ENCODE data around the gene KATNB1.
A peak's percentile ranks its signal among the peaks of the same experiment; 100 is the strongest.
"Not testable (repeated sequence)": the region's sequence is repeated elsewhere in the genome, so short reads cannot be mapped to it uniquely, and the experiment has no call there.

Gene KATNB1

DNA sequence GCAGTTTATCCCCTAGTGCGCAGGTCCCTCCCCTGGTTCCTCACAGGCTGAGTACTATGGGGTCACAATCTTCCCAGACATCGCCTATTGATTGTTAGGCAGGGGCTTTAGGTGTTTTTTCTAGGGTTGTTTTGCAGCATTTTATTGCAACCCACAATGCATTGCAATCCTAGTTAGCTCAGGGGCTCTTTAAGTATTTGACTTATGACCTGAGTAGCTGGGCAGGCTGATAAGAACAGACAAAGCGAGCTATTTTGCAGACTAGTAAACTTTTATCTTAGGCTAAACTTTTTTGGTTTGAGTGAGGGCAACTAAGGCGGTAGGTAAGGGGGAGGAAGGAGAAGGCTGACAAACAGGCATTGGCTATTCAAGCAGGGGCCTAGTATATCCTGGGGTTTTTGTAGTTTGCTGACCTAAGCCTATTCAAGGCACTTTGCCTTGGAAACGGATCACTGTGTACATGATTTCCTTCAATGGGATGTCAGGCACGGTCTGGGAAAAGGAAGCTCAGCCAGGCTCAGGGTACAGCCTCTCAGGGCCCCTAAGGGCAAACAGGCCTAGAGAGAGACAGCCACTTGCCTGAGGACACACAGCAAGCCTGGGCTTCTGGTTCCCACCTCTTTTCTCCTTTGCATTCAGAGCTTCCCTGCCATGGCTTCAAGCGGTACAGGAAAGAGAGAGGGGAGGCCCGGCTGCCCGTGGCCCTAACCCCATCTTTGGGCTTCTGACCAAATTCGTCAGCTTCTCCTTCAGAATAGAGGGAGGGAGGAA is 34.6 kb upstream of the KATNB1 start:
- FAIRE-seq (no peak), DNase-seq (ENCODE audit: insufficient read length, low spot score) (no peak)

DNA sequence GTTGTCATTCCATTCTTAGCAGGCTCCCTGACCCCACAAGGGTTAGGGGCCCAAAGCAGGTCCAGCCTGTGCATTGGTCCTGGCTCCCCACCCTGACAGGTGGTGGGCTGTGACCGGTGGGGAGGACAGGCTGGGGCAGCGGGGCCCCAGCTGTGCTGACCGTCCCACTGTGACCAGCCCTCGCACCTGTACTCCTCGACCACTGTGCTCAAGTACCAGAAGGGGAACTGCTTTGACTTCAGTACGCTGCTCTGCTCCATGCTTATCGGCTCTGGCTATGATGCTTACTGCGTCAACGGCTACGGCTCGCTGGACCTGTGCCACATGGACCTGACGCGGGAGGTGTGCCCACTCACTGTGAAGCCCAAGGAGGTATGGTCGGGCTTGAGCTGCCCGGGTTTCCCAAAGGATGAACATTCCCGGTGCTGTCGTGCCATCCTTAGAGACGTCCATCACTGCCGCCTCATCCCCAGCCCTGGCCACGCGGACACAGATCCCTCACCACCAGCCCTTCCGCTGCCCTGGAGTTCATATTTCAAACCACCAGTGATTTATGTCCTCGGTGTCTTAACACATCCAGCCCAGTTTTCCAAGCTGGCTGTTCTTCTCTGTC is 33.7 kb upstream of the KATNB1 start:
- no peak for FAIRE-seq
- DNase-seq (ENCODE audit: insufficient read length, low spot score) = no peak

DNA sequence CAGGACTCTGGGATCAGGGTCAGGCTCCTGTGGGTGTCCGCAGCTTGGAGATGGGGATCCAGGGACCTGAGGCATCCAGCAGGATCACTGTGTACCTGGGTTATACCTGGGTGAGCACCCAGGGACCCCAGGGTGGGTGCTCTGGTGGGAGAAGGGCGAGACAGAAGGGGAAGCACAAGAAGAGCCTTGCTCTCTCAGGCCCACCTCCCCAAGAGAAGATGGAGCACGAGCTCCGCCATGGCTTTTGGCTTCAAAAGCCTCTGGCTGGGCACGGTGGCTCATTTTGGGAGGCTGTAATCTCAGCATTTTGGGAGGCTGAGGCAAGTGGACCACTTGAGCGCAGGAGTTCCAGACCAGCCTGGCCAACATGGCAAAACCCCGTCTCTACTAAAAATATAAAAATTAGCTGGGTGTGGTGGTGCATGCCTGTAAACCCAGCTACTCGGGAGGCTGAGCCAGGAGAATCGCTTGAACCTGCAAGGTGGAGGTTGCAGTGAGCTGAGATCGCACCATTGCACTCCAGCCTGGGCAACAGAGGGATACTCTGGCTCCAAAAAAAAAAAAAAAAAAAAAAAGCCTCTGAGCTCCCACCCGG is 32.1 kb upstream of the KATNB1 start:
- FAIRE-seq = no peak
- DNase-seq (ENCODE audit: insufficient read length, low spot score) = no peak

DNA sequence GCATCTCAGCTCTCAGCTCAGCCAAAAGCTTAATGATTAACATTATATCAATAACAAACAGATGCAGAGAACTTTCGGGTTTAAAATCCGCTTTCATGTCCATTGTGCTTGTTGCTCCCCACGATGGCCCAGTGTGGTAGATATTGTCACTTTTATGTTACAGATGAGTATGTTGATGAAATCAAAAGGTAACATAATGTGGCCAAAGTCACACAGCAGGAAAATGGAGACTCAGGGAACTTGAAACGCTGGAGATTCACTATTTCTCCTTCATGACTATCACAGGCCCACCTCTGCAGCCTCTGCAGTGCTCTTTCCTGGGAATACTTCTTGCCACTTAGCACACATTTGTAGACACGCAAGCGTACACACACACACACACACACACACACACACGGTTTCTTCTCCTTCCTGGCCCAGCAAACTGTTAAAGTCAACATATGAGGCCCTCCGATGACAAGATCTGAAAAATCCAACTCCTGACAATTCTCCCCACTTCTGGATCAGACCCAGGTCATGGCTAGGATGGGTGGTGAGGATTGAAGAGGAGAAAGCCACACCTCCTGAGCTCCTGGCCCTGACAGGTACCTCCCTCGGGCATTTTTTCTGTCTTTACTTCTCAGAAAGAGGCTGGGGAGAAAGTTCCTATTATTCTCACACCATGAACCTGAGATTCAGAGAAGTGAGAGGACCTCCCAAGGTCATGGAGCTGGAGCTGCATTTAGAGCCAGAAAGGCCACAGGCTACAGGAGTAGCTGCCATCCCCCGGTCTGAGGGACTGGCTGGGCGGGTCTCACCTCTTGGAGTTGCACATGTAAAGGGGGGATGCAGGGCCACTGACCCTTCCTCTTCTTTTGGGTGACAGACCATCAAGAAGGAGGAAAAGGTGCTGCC is 31.3 kb upstream of the KATNB1 start:
- DNase-seq (ENCODE audit: insufficient read length, low spot score) (no peak), FAIRE-seq (no peak)

DNA sequence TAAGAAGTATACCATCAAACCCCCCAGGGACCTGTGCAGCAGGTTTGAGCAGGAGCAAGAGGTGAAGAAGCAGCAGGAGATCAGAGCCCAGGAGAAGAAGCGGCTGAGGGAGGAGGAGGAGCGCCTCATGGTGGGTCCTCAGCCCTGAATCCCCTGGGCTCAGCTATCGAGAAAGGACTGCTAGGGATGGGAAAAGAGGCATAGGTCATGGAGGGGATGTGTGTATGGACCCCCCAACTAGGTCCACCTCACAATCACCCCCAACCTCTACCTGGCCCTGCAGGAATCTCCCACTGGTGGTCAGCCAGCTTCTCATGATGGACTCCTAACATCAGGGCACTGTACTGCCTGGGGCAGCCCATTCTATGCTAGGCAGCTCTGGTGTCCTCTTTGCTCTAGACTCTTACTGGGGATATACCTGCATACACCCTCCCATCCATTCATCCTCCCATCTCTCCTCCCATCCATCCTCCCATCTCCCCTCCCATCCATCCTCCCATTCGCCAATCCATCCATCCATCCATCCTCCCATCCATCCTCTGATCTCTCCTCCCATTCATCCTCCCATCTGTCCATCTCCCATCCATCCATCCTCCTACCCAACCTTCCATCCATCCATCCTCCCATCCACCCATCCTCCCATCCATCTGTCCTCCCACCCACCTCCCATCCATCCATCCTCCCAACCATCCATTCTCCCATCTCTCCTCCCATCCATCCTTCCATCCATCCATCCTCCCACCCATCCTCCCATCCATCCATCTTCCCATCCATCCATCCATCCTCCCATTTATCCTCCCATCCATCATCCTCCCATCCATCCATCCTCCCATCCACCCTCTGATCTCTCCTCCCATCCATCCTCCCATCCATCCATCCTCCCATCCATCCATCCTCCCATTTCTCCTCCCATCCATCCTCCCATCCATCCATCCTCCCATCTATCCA is 30.4 kb upstream of the KATNB1 start:
- no peak for DNase-seq (ENCODE audit: insufficient read length, low spot score)
- FAIRE-seq = no peak

DNA sequence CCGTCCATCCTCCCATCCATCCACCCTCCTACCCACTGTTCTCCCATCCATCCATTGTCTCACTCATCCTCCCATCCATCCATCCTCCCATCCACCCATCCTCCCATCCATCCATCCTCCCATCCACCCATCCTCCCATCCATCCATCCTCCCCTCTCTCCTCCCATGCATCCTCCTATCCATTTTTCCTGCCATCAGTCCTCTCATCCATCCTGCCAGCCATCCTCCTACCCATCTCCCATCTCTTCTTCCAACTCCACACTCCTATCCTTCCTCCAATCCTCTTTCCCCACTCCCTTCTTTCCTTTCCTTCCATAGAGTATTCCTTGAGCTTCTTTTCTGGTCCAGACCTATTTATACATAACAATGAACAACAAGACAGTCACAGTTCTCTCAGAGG is 28.9 kb upstream of the KATNB1 start:
- FAIRE-seq = no peak
- no peak for DNase-seq (ENCODE audit: insufficient read length, low spot score)

DNA sequence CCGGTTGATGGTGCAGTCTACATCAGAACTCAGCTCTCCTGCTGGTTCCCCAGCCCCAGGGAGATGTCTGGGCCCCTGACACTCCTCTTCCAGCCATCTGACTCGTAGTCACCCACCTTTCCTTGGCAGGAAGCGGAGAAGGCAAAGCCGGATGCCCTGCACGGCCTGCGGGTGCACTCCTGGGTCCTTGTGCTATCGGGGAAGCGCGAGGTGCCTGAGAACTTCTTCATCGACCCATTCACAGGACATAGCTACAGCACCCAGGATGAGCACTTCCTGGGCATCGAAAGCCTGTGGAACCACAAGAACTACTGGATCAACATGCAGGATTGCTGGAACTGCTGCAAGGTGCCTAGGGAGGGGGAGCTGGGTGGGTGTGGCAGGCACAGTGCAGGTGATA is 28.2 kb upstream of the KATNB1 start:
- DNase-seq (ENCODE audit: insufficient read length, low spot score) (no peak), FAIRE-seq (no peak)

DNA sequence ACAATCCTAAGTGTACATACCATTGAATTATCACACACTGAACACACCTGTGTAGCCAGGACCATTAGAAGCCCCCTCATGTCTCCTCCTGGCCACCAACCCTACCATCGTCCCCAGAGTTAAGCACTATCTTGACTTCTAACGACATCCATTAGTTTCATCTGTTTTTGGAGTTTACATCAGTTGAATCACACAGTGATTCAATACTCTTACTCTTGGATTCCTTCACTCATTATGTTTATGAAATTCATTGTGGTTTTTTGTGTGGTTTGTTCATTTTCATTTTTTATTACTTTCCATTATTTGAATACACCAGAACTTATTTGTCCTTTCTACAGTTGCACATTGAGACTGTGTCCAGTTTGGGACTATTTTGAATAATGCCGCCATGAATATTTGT is 27.4 kb upstream of the KATNB1 start:
- FAIRE-seq = no peak
- DNase-seq (ENCODE audit: insufficient read length, low spot score) = no peak

DNA sequence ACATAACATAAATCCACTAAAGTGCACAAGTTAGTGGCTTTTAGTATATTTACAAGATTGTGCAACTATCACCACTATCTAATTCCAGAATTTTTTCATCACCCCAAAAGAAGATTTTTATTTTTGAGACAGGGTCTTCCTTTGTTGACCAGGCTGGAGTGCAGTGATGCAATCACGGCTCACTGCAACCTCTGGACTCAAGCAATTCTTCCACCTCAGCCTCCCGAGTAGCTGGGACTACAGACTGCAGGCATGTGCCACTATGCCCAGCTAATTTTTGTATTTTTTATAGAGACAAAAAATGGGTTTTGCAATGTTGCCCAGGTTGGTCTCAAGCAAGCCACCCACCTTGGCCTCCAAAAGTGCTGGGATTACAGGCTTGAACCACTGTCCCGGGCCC is 25.9 kb upstream of the KATNB1 start:
- FAIRE-seq (no peak), DNase-seq (ENCODE audit: insufficient read length, low spot score) (no peak)

DNA sequence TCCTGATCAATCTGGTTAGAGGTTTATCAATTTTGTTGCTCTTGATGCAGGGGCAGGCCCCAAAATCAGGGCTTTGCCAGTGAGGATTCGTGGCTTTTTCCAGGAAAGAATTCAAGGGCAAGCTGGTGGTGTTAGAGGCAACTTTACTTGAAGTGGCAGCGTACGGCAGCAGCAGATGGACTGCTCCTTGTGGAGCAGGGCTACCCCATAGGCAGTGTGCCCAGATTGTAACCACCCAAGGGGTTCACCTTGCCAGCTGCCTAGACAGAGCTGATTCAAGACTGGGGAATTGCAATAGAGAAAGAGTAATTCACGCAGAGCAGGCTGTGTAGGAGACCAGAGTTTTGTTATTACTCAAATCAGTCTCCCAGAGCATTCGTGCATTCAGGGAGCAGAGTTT is 24.2 kb upstream of the KATNB1 start:
- DNase-seq (ENCODE audit: insufficient read length, low spot score) = no peak

DNA sequence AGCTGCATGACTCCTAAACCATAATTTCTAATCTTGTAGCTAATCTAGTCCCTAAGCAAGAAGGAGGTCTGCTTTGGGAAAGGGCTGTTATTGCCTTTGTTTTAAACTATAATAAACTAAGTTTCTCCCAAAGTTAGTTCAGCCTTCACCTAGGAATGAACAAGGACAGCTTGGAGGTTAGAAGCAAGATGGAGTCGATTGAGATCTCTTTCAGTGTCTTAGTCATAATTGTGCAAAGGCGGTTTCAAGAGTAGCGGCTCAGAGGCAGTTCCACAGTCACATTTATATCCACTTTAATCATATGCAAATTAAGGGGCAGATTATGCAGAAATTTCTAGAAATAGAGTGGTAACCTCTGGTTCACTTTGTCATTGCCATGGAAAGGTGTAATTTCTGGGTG is 23.6 kb upstream of the KATNB1 start:
- no peak for DNase-seq (ENCODE audit: insufficient read length, low spot score)
- no peak for FAIRE-seq

More for the DNA sequence above, 24.2 kb upstream of the KATNB1 start:
- no peak for FAIRE-seq

DNA sequence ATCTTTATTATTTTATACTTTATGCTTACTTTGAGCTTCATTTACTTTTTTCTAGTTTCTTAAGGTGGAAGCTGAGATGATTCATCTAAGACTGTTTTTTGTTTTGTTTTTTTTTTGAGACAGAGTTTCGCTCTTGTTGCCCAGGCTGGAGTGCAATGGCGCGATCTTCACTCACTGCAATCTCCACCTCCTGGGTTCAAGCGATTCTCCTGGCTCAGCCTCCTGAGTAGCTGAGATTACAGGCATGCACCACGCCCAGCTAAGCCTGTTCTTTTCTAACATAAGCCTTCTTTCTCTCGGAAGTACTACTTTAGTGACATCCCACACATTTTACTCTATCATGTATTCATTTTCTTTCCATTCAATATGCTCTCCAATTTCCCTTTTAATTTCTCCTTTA is 23.0 kb upstream of the KATNB1 start:
- FAIRE-seq; DNase-seq (ENCODE audit: insufficient read length, low spot score): not testable (repeated sequence)

DNA sequence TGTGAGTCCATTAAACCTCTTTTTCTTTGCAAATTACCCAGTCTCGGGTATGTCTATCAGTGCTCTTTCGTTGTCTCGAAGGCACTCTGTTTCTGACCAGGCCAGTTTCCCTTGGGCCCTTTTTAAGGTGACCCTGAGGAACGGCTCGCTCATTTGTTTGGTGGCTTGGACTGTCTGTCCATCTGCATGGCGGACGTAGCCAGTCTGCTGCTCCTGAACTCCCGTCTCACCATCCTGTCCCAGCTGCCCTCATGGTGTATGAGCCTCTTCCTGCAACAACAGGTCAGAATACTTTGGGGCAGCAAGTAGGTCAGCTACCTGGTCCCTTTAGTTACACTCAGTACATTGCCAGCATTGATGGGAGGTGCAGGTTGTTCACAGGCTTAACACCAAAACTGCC is 22.0 kb upstream of the KATNB1 start:
- no peak for DNase-seq (ENCODE audit: insufficient read length, low spot score)
- no peak for FAIRE-seq

DNA sequence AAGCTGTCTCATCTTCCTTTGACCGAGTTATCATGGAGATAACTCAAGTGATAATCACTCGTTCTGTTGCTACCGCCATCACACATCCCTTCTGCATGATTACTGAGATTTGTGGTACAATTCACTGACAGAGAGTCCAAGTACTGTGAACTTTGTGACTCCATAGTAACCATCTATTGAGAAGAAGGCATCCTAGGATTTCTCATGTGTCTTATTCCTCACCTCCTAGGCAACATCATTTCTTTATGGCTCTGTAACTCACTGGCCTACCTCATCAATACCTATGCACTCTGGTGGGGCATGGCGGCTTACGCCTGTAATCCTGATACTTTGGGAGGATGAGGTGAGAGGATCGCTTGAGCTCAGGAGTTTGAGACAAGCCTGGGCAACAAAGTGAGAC is 21.5 kb upstream of the KATNB1 start:
- no peak for DNase-seq (ENCODE audit: insufficient read length, low spot score)

DNA sequence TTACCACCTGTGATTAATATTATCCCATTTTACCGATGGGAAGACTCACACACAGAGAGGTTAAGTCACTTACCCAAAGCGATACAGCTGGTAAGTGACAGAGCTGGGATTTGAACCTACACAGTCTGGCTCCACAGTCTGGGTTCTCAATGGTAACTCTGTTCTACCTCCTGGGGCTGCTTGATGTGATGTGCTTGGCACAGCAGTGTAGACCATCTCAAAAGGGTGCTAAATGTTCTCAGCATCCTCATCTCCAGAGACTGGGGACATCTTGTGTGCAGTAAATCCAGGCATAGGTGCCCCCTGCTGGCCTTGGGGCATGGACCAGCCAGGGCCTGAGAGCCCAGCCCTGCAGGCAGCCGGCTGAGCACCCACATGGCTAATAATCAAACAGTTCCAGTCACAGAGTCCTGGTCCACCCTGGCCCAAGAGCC is 15.4 kb upstream of the KATNB1 start:
- DNase-seq (ENCODE audit: insufficient read length, low spot score) (peak; percentile 34), FAIRE-seq (peak; percentile 89)

More for the DNA sequence above, 21.5 kb upstream of the KATNB1 start:
- no peak for FAIRE-seq

DNA sequence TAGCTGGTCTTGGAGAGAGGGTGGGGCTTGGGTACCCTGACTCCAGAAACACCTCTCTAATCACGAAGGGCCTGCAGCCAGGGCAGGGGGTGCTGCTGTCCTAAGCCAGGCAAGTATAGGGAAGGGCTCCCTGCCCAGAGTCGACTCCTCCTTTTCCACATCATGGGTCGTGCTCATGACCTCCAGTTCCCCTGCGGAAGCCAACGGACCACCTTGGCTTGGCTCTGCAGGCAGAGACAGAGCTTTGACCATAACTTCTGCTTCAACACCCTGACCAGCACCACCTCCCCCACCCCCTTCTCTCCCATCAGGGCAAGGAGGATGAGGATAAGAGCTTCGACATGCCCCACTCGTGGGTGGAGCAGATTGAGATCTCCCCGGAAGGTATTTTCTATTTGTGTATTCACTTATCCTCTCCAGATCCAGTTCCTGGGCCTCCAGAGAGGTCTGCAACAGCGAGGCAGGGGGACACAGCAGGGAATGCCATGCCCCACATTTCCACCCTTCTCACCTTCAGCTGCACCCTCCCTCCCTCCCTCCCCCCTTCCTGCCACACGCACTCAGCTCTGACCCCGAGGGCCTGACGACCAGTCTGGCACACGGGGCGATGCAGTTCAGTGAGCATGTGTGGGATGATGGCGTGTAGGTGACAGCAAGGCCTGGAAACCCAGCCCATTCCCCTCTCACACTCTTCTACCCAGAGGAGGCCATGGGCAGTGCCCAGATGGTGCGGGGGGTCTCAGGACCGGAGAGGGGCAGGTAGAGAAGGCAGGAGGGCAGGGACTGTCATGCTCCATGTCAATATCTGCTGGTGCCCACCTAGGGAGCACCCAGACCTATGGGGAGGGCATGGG is 14.0 kb upstream of the KATNB1 start:
- FAIRE-seq (no peak), DNase-seq (ENCODE audit: insufficient read length, low spot score) (no peak)

DNA sequence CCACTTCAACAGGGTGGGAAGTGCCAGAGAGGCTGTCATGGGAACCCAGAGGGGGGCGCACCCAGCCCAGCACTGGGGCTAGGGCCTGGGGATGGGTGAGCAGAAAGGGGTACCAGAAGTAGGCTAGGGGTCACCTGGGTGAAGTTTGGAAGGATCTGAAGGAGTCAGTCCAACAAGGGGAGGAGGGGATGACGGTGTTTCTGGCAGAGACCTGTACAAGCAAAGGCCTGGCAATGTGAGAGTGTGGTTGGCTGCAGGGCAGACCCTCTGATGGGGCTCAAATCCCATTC is 13.4 kb upstream of the KATNB1 start:
- FAIRE-seq = no peak

DNA sequence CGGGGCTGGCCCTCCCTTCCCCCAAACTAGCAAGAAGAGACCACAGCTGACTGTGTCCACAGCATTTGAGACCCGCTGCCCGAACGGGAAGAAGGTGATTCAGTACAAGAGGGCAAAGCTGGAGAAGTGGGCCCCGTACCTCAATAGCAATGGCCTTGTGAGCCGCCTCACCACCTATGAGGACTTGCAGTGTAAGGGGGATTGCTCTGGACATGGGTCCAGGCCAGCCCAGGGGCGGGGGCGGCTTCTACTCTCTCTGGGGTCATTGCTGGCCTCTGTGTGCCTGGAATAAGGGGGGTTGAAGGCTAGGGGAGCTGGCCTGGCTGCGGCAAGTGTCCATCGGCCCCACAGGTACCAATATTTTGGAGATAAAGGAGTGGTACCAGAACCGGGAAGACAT is 12.9 kb upstream of the KATNB1 start:
- DNase-seq (ENCODE audit: insufficient read length, low spot score) = no peak
- FAIRE-seq = no peak

More for the DNA sequence above, 13.4 kb upstream of the KATNB1 start:
- DNase-seq (ENCODE audit: insufficient read length, low spot score) = no peak

DNA sequence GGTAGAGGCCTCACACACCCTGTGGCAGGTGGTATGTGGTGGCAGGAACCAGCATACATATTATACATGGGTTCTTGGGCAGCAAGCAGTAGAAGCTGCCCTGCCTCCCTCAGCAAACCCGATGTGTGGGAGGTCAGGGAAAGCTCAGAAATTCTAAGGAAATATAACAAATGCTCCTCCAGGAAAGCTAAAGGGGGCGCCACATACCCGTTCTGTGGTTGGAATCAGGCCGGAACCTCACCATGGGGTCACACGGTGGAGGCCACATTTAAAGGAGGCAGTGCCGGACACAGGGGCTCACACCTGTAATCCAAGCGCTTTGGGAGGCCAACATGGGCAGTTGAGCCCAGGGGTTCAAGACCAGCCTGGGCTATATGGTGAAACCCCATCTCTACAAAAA is 12.4 kb upstream of the KATNB1 start:
- DNase-seq (ENCODE audit: insufficient read length, low spot score) = no peak
- no peak for FAIRE-seq

All from GM19239 (cell line).